ENCODE measurements around the gene RNASE8. TPM values are rescaled to one million over a fixed set of nuclear protein-coding genes. Genes with fewer than 3 reads are reported as not detected.

RNASE8 gene
- total RNA-seq, 1 experiment from 2014 or later, result not detected

- ChIA-PET POLR2A (no interaction called here), CTCF (interaction anchor here (0.5 to 6.6 kb wide), 8 partner anchors 10 to 65 kb away, joined by 3 to 104 read pairs (median 8); no protein-coding TSS in a partner anchor)
- BruUV-seq (replicated peaks), result no TSS peak
- Mint-ChIP-seq H3K9me3 (ENCODE audit: unreplicated experiment) (no peaks in the 10 kb centered on the region), H3K4me3 (ENCODE audit: unreplicated experiment) (no peak overlapping the region), H3K36me3 (ENCODE audit: insufficient read depth, unreplicated experiment) (no peaks in the 10 kb centered on the region), H3K27me3 (ENCODE audit: insufficient read depth, unreplicated experiment) (no peaks in the 10 kb centered on the region), H3K27ac (ENCODE audit: low read depth, unreplicated experiment) (no peak overlapping the region), H3K4me1 (ENCODE audit: insufficient read depth, unreplicated experiment) (peaks cover 6% of the 10 kb centered on the region)
- DNase-seq (ENCODE audit: unreplicated experiment), result no peak
- no peak for TF ChIP-seq CTCF (IDR thresholded peaks at IDR 0.05; ENCODE audit: unreplicated experiment)
- intact Hi-C loops (cut with micrococcal nuclease), result no loop called here
Observed at GRCh38 chr14:21036751-21037150, 20.9 kb upstream of the RNASE8 start.

GRCh38 chr14:21037156-21037555 is 20.5 kb upstream of the RNASE8 start:
- H3K4me3 Mint-ChIP-seq (ENCODE audit: unreplicated experiment), result no peak overlapping the region
- no TSS peak for BruUV-seq (replicated peaks)
- ChIA-PET CTCF (interaction anchor here (0.5 to 3.7 kb wide), 7 partner anchors 11 to 1077 kb away, joined by 3 to 21 read pairs (median 4); no protein-coding TSS in a partner anchor), POLR2A (interaction anchor here (0.7 kb wide), 1 partner anchor 23 kb away, joined by 3 read pairs; no protein-coding TSS in a partner anchor)
- H3K4me1 Mint-ChIP-seq (ENCODE audit: insufficient read depth, unreplicated experiment), result peaks cover 11% of the 10 kb centered on the region
- DNase-seq (ENCODE audit: unreplicated experiment), result no peak
- no peaks in the 10 kb centered on the region for H3K27me3 Mint-ChIP-seq (ENCODE audit: insufficient read depth, unreplicated experiment)
- no peak for TF ChIP-seq CTCF (IDR thresholded peaks at IDR 0.05; ENCODE audit: unreplicated experiment)
- H3K27ac Mint-ChIP-seq (ENCODE audit: low read depth, unreplicated experiment), result no peak overlapping the region
- H3K36me3 Mint-ChIP-seq (ENCODE audit: insufficient read depth, unreplicated experiment), result no peaks in the 10 kb centered on the region
- intact Hi-C loops (cut with micrococcal nuclease), result no loop called here
- H3K9me3 Mint-ChIP-seq (ENCODE audit: unreplicated experiment), result no peaks in the 10 kb centered on the region

- Mint-ChIP-seq H3K4me3 (ENCODE audit: unreplicated experiment) (no peak overlapping the region), H3K9me3 (ENCODE audit: unreplicated experiment) (no peaks in the 10 kb centered on the region), H3K4me1 (ENCODE audit: insufficient read depth, unreplicated experiment) (peaks cover 25% of the 10 kb centered on the region), H3K27ac (ENCODE audit: low read depth, unreplicated experiment) (no peak overlapping the region), H3K27me3 (ENCODE audit: insufficient read depth, unreplicated experiment) (no peaks in the 10 kb centered on the region), H3K36me3 (ENCODE audit: insufficient read depth, unreplicated experiment) (no peaks in the 10 kb centered on the region)
- no peak for TF ChIP-seq CTCF (IDR thresholded peaks at IDR 0.05; ENCODE audit: unreplicated experiment)
- POLR2A ChIA-PET, result interaction anchor here (0.6 kb wide), 1 partner anchor 52 kb away, joined by 3 read pairs; no protein-coding TSS in a partner anchor
- no TSS peak for BruUV-seq (replicated peaks)
- intact Hi-C loops (cut with micrococcal nuclease), result no loop called here
- DNase-seq (ENCODE audit: unreplicated experiment), result no peak
- CTCF ChIA-PET, result interaction anchor here (1.0 to 7.2 kb wide), 15 partner anchors 8 to 344 kb away, joined by 3 to 391 read pairs (median 28); partner anchors contain the start of genes ARHGEF40, SLC39A2 and TPPP2
Observed at GRCh38 chr14:21038441-21039422, 18.9 kb upstream of the RNASE8 start.

Measured in MCF 10A (cell line).